Loucy (cell line): ENCODE measurements around the gene COPS3.
"Not testable (repeated sequence)": the region's sequence is repeated elsewhere in the genome, so short reads cannot be mapped to it uniquely, and the experiment has no call there.

Source experiments
- H2AFZ ChIP-seq: fragments of 200-600 bp; sonication (generic); 2 replicates; pipeline ENCODE4 v1.6.0; 2016; ENCODE audit warnings: antibody characterized with exemption, mild to moderate bottlenecking, low read length, moderate library complexity
- H3F3A ChIP-seq: fragments of 200-600 bp; 2 replicates; pipeline ENCODE4 v1.6.0; 2016; ENCODE audit warnings: antibody characterized with exemption, low read depth, mild to moderate bottlenecking
- H3K27me3 ChIP-seq: fragments of 200-600 bp; sonication (generic); 2 replicates; pipeline ENCODE4 v1.6.1; 2014; ENCODE audit warnings: low read length, mild to moderate bottlenecking; ENCODE audit not compliant: insufficient read depth, poor library complexity, severe bottlenecking
- H3K36me3 ChIP-seq: fragments of 200-600 bp; sonication (generic); 2 replicates; pipeline ENCODE4 v1.6.1; 2016; ENCODE audit warnings: low read length; ENCODE audit not compliant: insufficient read depth
- H3K4me1 ChIP-seq: fragments of 200-600 bp; sonication (generic); 2 replicates; pipeline ENCODE4 v1.5.1; 2014; ENCODE audit warnings: low read length, mild to moderate bottlenecking; ENCODE audit not compliant: insufficient read depth, poor library complexity, severe bottlenecking
- H3K4me2 ChIP-seq: fragments of 200-600 bp; sonication (generic); 2 replicates; pipeline ENCODE4 v1.6.0; 2014; ENCODE audit warnings: antibody characterized with exemption, low read length, low read depth, mild to moderate bottlenecking; ENCODE audit not compliant: poor library complexity, severe bottlenecking
- H3K4me3 ChIP-seq: fragments of 200-600 bp; sonication (generic); 2 replicates; pipeline ENCODE4 v1.5.1; 2014; ENCODE audit warnings: low read length, mild to moderate bottlenecking, mixed read lengths; ENCODE audit not compliant: poor library complexity, severe bottlenecking
- H3K79me2 ChIP-seq: fragments of 200-600 bp; sonication (generic); 2 replicates; pipeline ENCODE4 v1.6.1; 2014; ENCODE audit warnings: low read length; ENCODE audit not compliant: insufficient read depth
- H3K9ac ChIP-seq: fragments of 200-600 bp; sonication (generic); 2 replicates; pipeline ENCODE4 v1.6.0; 2014; ENCODE audit warnings: mild to moderate bottlenecking, low read depth, low read length, moderate library complexity; ENCODE audit not compliant: poor library complexity, severe bottlenecking
- H3K9me2 ChIP-seq: fragments of 200-600 bp; sonication (generic); replicated peaks from 2 replicates; pipeline ENCODE4 v1.6.1; 2016; ENCODE audit warnings: low read depth, low read length, mixed read lengths
- H3K9me3 ChIP-seq: fragments of 200-600 bp; sonication (generic); 2 replicates; pipeline ENCODE4 v1.6.1; 2014; ENCODE audit warnings: mild to moderate bottlenecking, antibody characterized with exemption, low read length, low read depth; ENCODE audit not compliant: insufficient read depth
- H4K20me1 ChIP-seq: fragments of 200-600 bp; sonication (generic); 2 replicates; pipeline ENCODE4 v1.6.0; 2014; ENCODE audit warnings: antibody characterized with exemption, low read length, mild to moderate bottlenecking; ENCODE audit not compliant: insufficient read depth, poor library complexity, severe bottlenecking
- CTCF ChIP-seq: fragments of 200-600 bp; sonication (generic); conservative IDR thresholded peaks from 2 replicates; pipeline ENCODE4 v1.5.1; 2014; ENCODE audit warnings: mild to moderate bottlenecking, antibody characterized with exemption, low read length
- EZH2phosphoT487 ChIP-seq: fragments of 200-600 bp; IDR thresholded peaks from 2 replicates; pipeline ENCODE4 v1.6.1; 2018; ENCODE audit warnings: antibody characterized with exemption, mild to moderate bottlenecking, moderate library complexity, borderline replicate concordance

Gene COPS3

DNA sequence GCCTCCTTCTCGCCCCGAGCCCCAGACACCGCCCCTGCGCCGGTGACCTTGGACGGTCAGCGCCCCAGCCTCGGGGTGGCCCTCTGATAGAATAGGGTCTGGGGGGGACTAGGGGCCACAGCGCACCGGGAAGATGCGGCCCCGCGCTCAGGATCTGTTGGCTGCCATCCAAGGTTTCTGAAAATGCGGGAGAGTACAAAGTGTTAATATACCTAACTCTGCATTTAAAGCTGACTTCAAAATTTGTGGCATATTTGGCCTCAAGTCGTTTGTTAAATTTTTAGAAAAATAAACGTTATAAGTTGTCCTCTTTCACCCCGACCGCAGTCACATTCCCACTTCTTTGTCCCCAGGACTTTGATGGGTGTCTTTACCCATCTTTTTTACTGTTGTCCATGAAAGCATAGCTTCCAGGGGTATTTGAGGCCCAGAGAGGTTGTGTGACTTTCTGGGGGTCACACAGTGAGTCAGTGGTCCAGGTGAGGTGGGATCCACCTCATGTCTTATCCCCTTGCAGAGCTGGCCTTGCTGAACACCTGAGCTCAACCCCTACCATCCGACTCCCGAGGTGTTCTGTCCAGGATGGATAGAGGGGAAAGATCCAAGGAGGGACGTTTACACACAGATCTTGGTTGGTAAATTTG is 22.9 kb upstream of the COPS3 start:
- peaks cover 3% of the 10 kb centered on the region for H3F3A ChIP-seq
- peak overlapping the region; percentile 85 for H3K4me3 ChIP-seq
- peak overlapping the region; percentile 86 for H3K9ac ChIP-seq
- H3K4me1 ChIP-seq, result peaks cover 25% of the 10 kb centered on the region
- H3K36me3 ChIP-seq, result no peaks in the 10 kb centered on the region
- H3K9me3 ChIP-seq, result no peaks in the 10 kb centered on the region
- H2AFZ ChIP-seq, result peak overlapping the region; percentile 13
- H3K9me2 ChIP-seq, result no peaks in the 10 kb centered on the region
- H3K27me3 ChIP-seq, result no peaks in the 10 kb centered on the region
- H3K4me2 ChIP-seq, result peak overlapping the region; percentile 78
- peaks cover 13% of the 10 kb centered on the region; the same call in 1 of the 2 replicates for H3K79me2 ChIP-seq
- H4K20me1 ChIP-seq, result no peaks in the 10 kb centered on the region
- TF ChIP-seq EZH2phosphoT487 (no peak), CTCF (no peak)

DNA sequence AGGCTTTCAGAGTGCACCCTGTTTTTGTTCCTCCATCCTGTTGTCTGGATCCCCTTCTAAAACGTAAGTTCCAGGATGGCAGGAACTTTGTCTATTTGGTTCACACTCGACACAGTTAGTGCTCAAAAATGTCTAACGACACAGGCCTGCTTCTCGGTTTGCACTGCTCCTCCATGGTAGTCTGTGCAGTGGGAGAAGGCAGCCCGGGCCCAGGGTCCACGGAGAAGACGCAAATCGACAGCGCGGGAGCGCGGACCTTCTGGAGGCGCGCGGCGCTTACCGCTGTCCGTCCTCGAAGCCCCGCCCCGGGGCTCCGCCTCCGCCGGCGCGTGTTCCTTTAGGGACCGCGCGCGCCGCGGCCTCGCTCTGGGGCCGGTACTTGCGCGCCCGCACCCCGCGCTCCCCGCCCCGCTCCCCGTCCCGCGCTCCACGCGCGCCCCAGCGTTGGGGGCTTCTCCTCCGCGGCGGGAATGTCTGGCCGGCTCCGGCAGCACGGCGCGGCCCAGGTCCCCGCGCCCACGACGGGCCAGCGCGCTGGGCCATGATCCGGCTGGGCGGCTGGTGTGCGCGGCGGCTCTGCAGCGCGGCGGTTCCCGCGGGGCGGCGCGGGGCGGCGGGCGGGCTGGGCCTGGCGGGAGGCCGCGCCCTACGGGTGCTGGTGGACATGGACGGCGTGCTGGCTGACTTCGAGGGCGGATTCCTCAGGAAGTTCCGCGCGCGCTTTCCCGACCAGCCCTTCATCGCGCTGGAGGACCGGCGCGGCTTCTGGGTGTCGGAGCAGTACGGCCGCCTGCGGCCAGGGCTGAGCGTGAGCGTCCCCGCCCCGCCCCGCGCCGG is 22.2 kb upstream of the COPS3 start, which contains the start of gene NT5M:
TSS of gene NT5M (plus strand) at position 364 of the 837 bp plus-strand sequence. CDS start at position 542, 178 bp downstream.
- Histone ChIP-seq H3F3A (peaks cover 3% of the 10 kb centered on the region), H3K4me1 (peaks cover 28% of the 10 kb centered on the region), H4K20me1 (no peaks in the 10 kb centered on the region), H3K36me3 (no peaks in the 10 kb centered on the region), H3K4me2 (peak within 1 kb of the TSS; percentile 79), H3K4me3 (peak within 1 kb of the TSS; percentile 85), H3K27me3 (no peaks in the 10 kb centered on the region), H3K9me3 (no peaks in the 10 kb centered on the region), H2AFZ (peak within 1 kb of the TSS; percentile 96), H3K79me2 (peaks cover 13% of the 10 kb centered on the region; the same call in 1 of the 2 replicates), H3K9me2 (no peaks in the 10 kb centered on the region), H3K9ac (peak within 1 kb of the TSS; percentile 86)
- no peak for TF ChIP-seq EZH2phosphoT487
- no peak for TF ChIP-seq CTCF

- H3K79me2 ChIP-seq, result peaks cover 13% of the 10 kb centered on the region; the same call in 1 of the 2 replicates
- not testable (repeated sequence) for H3F3A ChIP-seq, H3K9me3 ChIP-seq, H3K27me3 ChIP-seq, H3K36me3 ChIP-seq, H3K4me3 ChIP-seq, H4K20me1 ChIP-seq, H3K9me2 ChIP-seq, H3K9ac ChIP-seq, H2AFZ ChIP-seq, H3K4me2 ChIP-seq
- peaks cover 30% of the 10 kb centered on the region for H3K4me1 ChIP-seq
Observed at GRCh38 chr17:17301659-17302058, 20.6 kb upstream of the COPS3 start.
